ENCODE data around the gene CERS3. TPM values are rescaled to one million over a fixed set of nuclear protein-coding genes. Genes with fewer than 3 reads are reported as not detected.

CERS3 gene
- not detected in 2 replicates for total RNA-seq (ENCODE audit: low replicate concordance)

GRCh38 chr15:100528833-100529428 is at the start of gene CERS3:
Gene CERS3 (minus strand): TSS chr15:100528950. CDS start chr15:100501849, 27,101 bp downstream.

Other genes with a start within 250 kb of the CERS3 start
- 4.9 TPM in 1 of 2 replicates, not detected in the other for gene ADAMTS17, start 187.0 kb downstream of the CERS3 start, total RNA-seq (ENCODE audit: low replicate concordance)
- gene LINS1, start 73.2 kb upstream of the CERS3 start, total RNA-seq (ENCODE audit: low replicate concordance) = 4.2 and 7.6 TPM in 2 replicates
- gene ASB7, start 73.6 kb upstream of the CERS3 start, total RNA-seq (ENCODE audit: low replicate concordance) = 12.7 and 20.4 TPM in 2 replicates

All from smooth muscle cell of the coronary artery (primary cell).